ENCODE data around the gene CBR3. TPM values are rescaled to one million over a fixed set of nuclear protein-coding genes. Genes with fewer than 3 reads are reported as not detected.

The CBR3 gene
- total and polyA plus RNA-seq, 12 donors = 0.99 to 10.4 (median 2.2) TPM

- H3K27me3 ChIP-seq = no peaks in the 10 kb centered on the region
- H3K9me3 ChIP-seq = peaks cover 0 to 4% (median 0%) of the 10 kb centered on the region in 11 donors
- H3K27ac ChIP-seq = no peak overlapping the region
- intact Hi-C loops (cut with DNase I) = no loop called here
- no peak for TF ChIP-seq CTCF (IDR thresholded peaks at IDR 0.05)
- 88 to 91% methylated on average over 7 of the region's 7 CpGs for WGBS, 2 donors
- DNase-seq = no peak
- H3K4me1 ChIP-seq = peaks cover 0 to 51% (median 13%) of the 10 kb centered on the region in 9 donors
- ATAC-seq = no peak
- peaks cover 0 to 12% (median 0%) of the 10 kb centered on the region in 9 donors for H3K36me3 ChIP-seq
- no peak overlapping the region for H3K4me3 ChIP-seq
Observed at GRCh38 chr21:36175771-36176565, 41.1 kb downstream of the CBR3 start.

- WGBS, 2 donors = 88 to 93% methylated on average over 2 of the region's 2 CpGs
Observed at GRCh38 chr21:36178349-36178748, 43.5 kb downstream of the CBR3 start.

GRCh38 chr21:36179145-36179544 is 44.3 kb downstream of the CBR3 start:
- no peak overlapping the region for H3K27ac ChIP-seq
- DNase-seq (no peak), ATAC-seq (no peak)
- H3K27me3 ChIP-seq = no peaks in the 10 kb centered on the region
- H3K36me3 ChIP-seq = peaks cover 0 to 14% (median 0%) of the 10 kb centered on the region in 9 donors
- peaks cover 0 to 29% (median 0%) of the 10 kb centered on the region in 9 donors for H3K4me1 ChIP-seq
- intact Hi-C loops (cut with DNase I) = no loop called here
- no peak for TF ChIP-seq CTCF (IDR thresholded peaks at IDR 0.05)
- no peak overlapping the region for H3K4me3 ChIP-seq
- peaks cover 0 to 4% (median 0%) of the 10 kb centered on the region in 11 donors for H3K9me3 ChIP-seq

More at GRCh38 chr21:36178349-36178748, 43.5 kb downstream of the CBR3 start:
- peaks cover 0 to 4% (median 0%) of the 10 kb centered on the region in 11 donors for H3K9me3 ChIP-seq
- intact Hi-C loops (cut with DNase I) = no loop called here
- no peaks in the 10 kb centered on the region for H3K27me3 ChIP-seq
- H3K36me3 ChIP-seq = peaks cover 0 to 12% (median 0%) of the 10 kb centered on the region in 9 donors
- no peak overlapping the region for H3K4me3 ChIP-seq
- no peak for ATAC-seq
- no peak for DNase-seq
- no peak overlapping the region for H3K27ac ChIP-seq
- TF ChIP-seq CTCF (IDR thresholded peaks at IDR 0.05) = no peak
- H3K4me1 ChIP-seq = peaks cover 0 to 37% (median 0%) of the 10 kb centered on the region in 9 donors

GRCh38 chr21:36180963-36181362 is 46.1 kb downstream of the CBR3 start:
- H3K27me3 ChIP-seq = no peaks in the 10 kb centered on the region
- H3K4me1 ChIP-seq = peaks cover 0 to 30% (median 0%) of the 10 kb centered on the region in 9 donors
- peaks cover 0 to 4% (median 0%) of the 10 kb centered on the region in 11 donors for H3K9me3 ChIP-seq
- no peak for TF ChIP-seq CTCF (IDR thresholded peaks at IDR 0.05)
- H3K36me3 ChIP-seq = peaks cover 0 to 12% (median 0%) of the 10 kb centered on the region in 9 donors
- 97 to 98% methylated on average over 5 of the region's 5 CpGs for WGBS, 2 donors
- ATAC-seq (no peak), DNase-seq (no peak)
- H3K4me3 ChIP-seq = no peak overlapping the region
- intact Hi-C loops (cut with DNase I) = no loop called here
- H3K27ac ChIP-seq = no peak overlapping the region

Measured in heart right ventricle (tissue), 16 donors.